Measurements from ENCODE around the gene DDR1.
"Not testable (repeated sequence)": the region's sequence is repeated elsewhere in the genome, so short reads cannot be mapped to it uniquely, and the experiment has no call there.

DNA sequence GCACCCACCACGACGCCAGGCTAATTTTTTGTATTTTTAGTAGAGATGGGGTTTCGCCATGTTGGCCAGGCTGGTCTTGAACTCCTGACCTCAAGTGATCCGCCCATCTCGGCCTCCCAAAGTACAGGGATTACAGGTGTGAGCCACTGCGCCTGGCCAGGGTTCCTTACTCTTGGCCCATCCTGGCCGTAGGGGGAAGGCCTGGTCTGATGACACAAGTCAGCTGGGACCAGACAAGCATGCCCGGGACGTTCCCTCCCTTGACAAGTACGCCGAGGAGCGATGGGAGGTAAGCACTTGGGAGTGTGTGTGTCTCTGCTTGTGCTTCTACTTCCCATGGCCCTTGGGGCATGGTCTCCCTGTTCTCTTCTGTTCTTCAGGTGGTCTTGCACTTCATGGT lies 26.2 kb downstream of the DDR1 start:
- TF ChIP-seq, protein P1, sequence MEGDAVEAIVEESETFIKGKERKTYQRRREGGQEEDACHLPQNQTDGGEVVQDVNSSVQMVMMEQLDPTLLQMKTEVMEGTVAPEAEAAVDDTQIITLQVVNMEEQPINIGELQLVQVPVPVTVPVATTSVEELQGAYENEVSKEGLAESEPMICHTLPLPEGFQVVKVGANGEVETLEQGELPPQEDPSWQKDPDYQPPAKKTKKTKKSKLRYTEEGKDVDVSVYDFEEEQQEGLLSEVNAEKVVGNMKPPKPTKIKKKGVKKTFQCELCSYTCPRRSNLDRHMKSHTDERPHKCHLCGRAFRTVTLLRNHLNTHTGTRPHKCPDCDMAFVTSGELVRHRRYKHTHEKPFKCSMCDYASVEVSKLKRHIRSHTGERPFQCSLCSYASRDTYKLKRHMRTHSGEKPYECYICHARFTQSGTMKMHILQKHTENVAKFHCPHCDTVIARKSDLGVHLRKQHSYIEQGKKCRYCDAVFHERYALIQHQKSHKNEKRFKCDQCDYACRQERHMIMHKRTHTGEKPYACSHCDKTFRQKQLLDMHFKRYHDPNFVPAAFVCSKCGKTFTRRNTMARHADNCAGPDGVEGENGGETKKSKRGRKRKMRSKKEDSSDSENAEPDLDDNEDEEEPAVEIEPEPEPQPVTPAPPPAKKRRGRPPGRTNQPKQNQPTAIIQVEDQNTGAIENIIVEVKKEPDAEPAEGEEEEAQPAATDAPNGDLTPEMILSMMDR (IDR thresholded peaks at IDR 0.05): not testable (repeated sequence)
- not testable (repeated sequence) for TF ChIP-seq POLR2AphosphoS5 (IDR thresholded peaks at IDR 0.05; ENCODE audit: low read depth, low read length); SIN3A (IDR thresholded peaks at IDR 0.05; ENCODE audit: borderline replicate concordance, insufficient read depth, low read depth, low read length)
- TF ChIP-seq, protein P2, sequence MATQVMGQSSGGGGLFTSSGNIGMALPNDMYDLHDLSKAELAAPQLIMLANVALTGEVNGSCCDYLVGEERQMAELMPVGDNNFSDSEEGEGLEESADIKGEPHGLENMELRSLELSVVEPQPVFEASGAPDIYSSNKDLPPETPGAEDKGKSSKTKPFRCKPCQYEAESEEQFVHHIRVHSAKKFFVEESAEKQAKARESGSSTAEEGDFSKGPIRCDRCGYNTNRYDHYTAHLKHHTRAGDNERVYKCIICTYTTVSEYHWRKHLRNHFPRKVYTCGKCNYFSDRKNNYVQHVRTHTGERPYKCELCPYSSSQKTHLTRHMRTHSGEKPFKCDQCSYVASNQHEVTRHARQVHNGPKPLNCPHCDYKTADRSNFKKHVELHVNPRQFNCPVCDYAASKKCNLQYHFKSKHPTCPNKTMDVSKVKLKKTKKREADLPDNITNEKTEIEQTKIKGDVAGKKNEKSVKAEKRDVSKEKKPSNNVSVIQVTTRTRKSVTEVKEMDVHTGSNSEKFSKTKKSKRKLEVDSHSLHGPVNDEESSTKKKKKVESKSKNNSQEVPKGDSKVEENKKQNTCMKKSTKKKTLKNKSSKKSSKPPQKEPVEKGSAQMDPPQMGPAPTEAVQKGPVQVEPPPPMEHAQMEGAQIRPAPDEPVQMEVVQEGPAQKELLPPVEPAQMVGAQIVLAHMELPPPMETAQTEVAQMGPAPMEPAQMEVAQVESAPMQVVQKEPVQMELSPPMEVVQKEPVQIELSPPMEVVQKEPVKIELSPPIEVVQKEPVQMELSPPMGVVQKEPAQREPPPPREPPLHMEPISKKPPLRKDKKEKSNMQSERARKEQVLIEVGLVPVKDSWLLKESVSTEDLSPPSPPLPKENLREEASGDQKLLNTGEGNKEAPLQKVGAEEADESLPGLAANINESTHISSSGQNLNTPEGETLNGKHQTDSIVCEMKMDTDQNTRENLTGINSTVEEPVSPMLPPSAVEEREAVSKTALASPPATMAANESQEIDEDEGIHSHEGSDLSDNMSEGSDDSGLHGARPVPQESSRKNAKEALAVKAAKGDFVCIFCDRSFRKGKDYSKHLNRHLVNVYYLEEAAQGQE (IDR thresholded peaks at IDR 0.05; ENCODE audit: insufficient read depth in 1 of 2, low read depth in 2 of 2, low read length in 1 of 2): not testable (repeated sequence)

All from Panc1 (cell line).